ENCODE measurements around the gene TCF19.
"Not testable (repeated sequence)": the region's sequence is repeated elsewhere in the genome, so short reads cannot be mapped to it uniquely, and the experiment has no call there.

Gene TCF19

GRCh38 chr6:31158863-31159855 is 770 bp downstream of the TCF19 start:
- in situ Hi-C loops (cut with MboI; ENCODE audit: low sequenced_read_pairs): no loop called here

- in situ Hi-C loops (cut with MboI; ENCODE audit: low sequenced_read_pairs): no loop called here
Measured at GRCh38 chr6:31161216-31162126, 3.1 kb downstream of the TCF19 start.

GRCh38 chr6:31162463-31163165 is 4.2 kb downstream of the TCF19 start:
- in situ Hi-C loops (cut with MboI; ENCODE audit: low sequenced_read_pairs): no loop called here

GRCh38 chr6:31163922-31164321 is 5.5 kb downstream of the TCF19 start:
- in situ Hi-C loops (cut with MboI; ENCODE audit: low sequenced_read_pairs): no loop called here

GRCh38 chr6:31164475-31165063 is 6.2 kb downstream of the TCF19 start:
- in situ Hi-C loops (cut with MboI; ENCODE audit: low sequenced_read_pairs): not testable (repeated sequence)

- in situ Hi-C loops (cut with MboI; ENCODE audit: low sequenced_read_pairs): not testable (repeated sequence)
Measured at GRCh38 chr6:31165064-31165832, 6.9 kb downstream of the TCF19 start.

GRCh38 chr6:31165986-31166385 is 7.6 kb downstream of the TCF19 start:
- in situ Hi-C loops (cut with MboI; ENCODE audit: low sequenced_read_pairs): no loop called here

GRCh38 chr6:31168606-31169005 is 10.2 kb downstream of the TCF19 start:
- in situ Hi-C loops (cut with MboI; ENCODE audit: low sequenced_read_pairs): no loop called here

GRCh38 chr6:31169123-31169857 is 10.9 kb downstream of the TCF19 start:
- in situ Hi-C loops (cut with MboI; ENCODE audit: low sequenced_read_pairs): no loop called here

- in situ Hi-C loops (cut with MboI; ENCODE audit: low sequenced_read_pairs): not testable (repeated sequence)
Measured at GRCh38 chr6:31169858-31170599, 11.6 kb downstream of the TCF19 start.

- in situ Hi-C loops (cut with MboI; ENCODE audit: low sequenced_read_pairs): no loop called here
Measured at GRCh38 chr6:31170600-31170881, 12.2 kb downstream of the TCF19 start, which contains the start of gene POU5F1. TSS of gene POU5F1 (minus strand) at chr6:31170682. CDS start at chr6:31170620, 62 bp downstream.

- in situ Hi-C loops (cut with MboI; ENCODE audit: low sequenced_read_pairs): no loop called here
Measured at GRCh38 chr6:31170987-31171671, 12.7 kb downstream of the TCF19 start.

- in situ Hi-C loops (cut with MboI; ENCODE audit: low sequenced_read_pairs): no loop called here
Measured at GRCh38 chr6:31171931-31172905, 13.8 kb downstream of the TCF19 start.

GRCh38 chr6:31172973-31173384 is 14.6 kb downstream of the TCF19 start:
- in situ Hi-C loops (cut with MboI; ENCODE audit: low sequenced_read_pairs): no loop called here

- in situ Hi-C loops (cut with MboI; ENCODE audit: low sequenced_read_pairs): no loop called here
Measured at GRCh38 chr6:31173406-31173805, 15.0 kb downstream of the TCF19 start.

GRCh38 chr6:31174378-31174777 is 16.0 kb downstream of the TCF19 start:
- in situ Hi-C loops (cut with MboI; ENCODE audit: low sequenced_read_pairs): no loop called here

- in situ Hi-C loops (cut with MboI; ENCODE audit: low sequenced_read_pairs): no loop called here
Measured at GRCh38 chr6:31175971-31176370, 17.6 kb downstream of the TCF19 start.
